Measurements from ENCODE around the gene TBC1D5.

The TBC1D5 gene

DNA sequence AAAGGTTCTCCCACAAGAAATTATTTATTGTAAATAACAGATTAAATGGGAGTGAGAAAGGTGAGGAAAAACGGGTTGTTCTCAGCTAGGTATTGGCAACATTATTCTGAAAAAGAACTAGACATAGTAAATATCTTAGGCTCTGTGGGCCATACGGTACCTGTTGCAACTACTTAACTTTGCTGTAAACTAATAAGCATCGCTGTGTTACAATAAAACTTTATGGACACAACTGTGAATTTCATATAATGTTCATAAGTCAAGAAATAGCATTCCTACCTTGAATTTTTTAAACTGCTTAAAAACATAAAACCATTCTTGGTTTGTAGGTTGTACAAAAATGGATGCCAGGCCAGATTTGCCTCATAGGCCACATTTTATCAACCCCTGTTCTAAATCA is 183.9 kb downstream of the TBC1D5 start:
- no peak overlapping the region for H3K27ac ChIP-seq (ENCODE audit: low read depth, low read length)
- H3K9me3 ChIP-seq (ENCODE audit: control insufficient read depth, insufficient read depth, low read length), result no peaks in the 10 kb centered on the region
- H3K4me3 ChIP-seq (ENCODE audit: low read depth, low read length), result no peak overlapping the region
- H3K36me3 ChIP-seq (ENCODE audit: control insufficient read depth, insufficient read depth, low read length), result no peaks in the 10 kb centered on the region
- H3K27me3 ChIP-seq (ENCODE audit: control insufficient read depth, insufficient read depth, low read length), result no peaks in the 10 kb centered on the region
- H3K4me1 ChIP-seq (ENCODE audit: control insufficient read depth, insufficient read depth, low read length), result peaks cover 32% of the 10 kb centered on the region
- H3K9ac ChIP-seq (ENCODE audit: low read depth, low read length), result no peak overlapping the region

DNA sequence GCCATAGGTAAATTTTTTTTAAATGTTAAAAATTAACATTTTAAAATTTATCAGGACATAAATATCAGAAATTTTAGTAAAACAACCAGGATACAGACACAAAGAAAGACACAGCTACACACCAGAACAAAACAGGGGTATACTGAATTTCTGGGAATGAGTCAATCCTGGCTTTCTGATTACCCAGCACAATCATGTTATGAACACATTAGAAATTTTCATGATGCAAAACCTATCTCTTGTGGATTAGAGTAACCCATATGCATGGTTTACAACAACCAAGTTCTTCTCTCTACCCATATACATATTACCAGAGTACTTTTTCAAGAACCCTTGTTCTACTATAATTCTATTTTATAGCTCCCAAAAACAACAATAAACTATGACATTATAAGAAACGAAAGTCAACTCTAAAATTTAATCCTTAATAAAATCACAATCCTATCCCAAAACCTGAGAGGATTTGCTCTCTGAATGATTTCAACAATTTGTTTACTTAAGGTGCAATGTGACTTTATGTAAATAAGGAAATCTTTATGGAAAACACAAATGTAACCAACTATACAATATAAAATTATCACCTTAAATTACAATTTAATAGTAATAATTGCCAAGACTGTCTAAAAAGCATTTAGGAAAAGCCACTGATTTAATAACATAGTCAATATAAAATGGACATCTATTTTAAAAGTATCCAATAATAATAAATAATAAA is 184.5 kb downstream of the TBC1D5 start:
- Histone ChIP-seq H3K27me3 (ENCODE audit: control insufficient read depth, insufficient read depth, low read length) (no peaks in the 10 kb centered on the region), H3K36me3 (ENCODE audit: control insufficient read depth, insufficient read depth, low read length) (no peaks in the 10 kb centered on the region), H3K9ac (ENCODE audit: low read depth, low read length) (no peak overlapping the region), H3K27ac (ENCODE audit: low read depth, low read length) (no peak overlapping the region), H3K4me1 (ENCODE audit: control insufficient read depth, insufficient read depth, low read length) (peaks cover 33% of the 10 kb centered on the region), H3K9me3 (ENCODE audit: control insufficient read depth, insufficient read depth, low read length) (no peaks in the 10 kb centered on the region), H3K4me3 (ENCODE audit: low read depth, low read length) (no peak overlapping the region)

- Histone ChIP-seq H3K9me3 (ENCODE audit: control insufficient read depth, insufficient read depth, low read length) (no peaks in the 10 kb centered on the region), H3K4me3 (ENCODE audit: low read depth, low read length) (no peak overlapping the region), H3K27ac (ENCODE audit: low read depth, low read length) (peak overlapping the region; percentile 11)
Measured at GRCh38 chr3:17555525-17555924, 186.9 kb downstream of the TBC1D5 start.

DNA sequence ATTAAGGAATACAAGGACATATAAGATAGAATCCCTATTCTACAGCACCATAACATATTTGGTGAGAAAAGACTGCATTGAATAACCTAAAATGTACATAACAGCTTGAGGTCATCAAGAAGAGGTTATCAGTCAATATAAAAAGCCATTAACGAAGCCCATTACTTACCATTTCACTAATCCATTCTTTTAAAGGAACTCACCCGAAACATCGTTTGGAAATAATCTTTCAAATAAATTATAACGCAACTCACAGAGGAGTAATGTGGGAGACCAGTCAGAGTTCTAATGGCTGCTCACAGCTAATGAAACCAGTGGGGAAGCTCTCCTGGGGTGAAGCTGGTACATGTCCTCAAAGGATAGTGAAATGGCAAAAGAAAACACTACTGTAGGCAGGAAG is 188.4 kb downstream of the TBC1D5 start:
- Histone ChIP-seq H3K4me1 (ENCODE audit: control insufficient read depth, insufficient read depth, low read length) (peaks cover 42% of the 10 kb centered on the region), H3K27ac (ENCODE audit: low read depth, low read length) (no peak overlapping the region), H3K9me3 (ENCODE audit: control insufficient read depth, insufficient read depth, low read length) (no peaks in the 10 kb centered on the region)

More at GRCh38 chr3:17555525-17555924, 186.9 kb downstream of the TBC1D5 start:
- H3K9ac ChIP-seq (ENCODE audit: low read depth, low read length), result no peak overlapping the region
- H3K27me3 ChIP-seq (ENCODE audit: control insufficient read depth, insufficient read depth, low read length), result no peaks in the 10 kb centered on the region
- no peaks in the 10 kb centered on the region for H3K36me3 ChIP-seq (ENCODE audit: control insufficient read depth, insufficient read depth, low read length)
- H3K4me1 ChIP-seq (ENCODE audit: control insufficient read depth, insufficient read depth, low read length), result peaks cover 42% of the 10 kb centered on the region

DNA sequence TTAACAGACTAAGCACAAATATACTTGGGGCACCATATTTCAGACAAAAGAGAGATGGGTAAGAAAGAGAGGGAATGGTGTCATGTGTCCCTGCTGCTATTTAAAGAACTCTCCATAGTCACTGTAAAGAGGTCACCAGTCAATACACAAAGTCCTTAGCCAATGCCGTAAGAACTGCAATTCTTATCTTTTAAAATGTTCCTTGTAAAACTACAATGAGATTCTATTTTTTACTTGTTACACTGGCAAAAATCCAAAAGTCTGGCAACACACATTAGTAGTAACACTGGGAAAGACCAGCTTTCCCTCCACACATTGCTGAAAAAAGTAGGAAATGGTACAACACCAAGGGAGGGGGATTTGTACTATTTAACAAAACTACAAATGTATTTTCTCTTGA is 189.4 kb downstream of the TBC1D5 start:
- Histone ChIP-seq H3K9me3 (ENCODE audit: control insufficient read depth, insufficient read depth, low read length) (no peaks in the 10 kb centered on the region), H3K27me3 (ENCODE audit: control insufficient read depth, insufficient read depth, low read length) (no peaks in the 10 kb centered on the region), H3K27ac (ENCODE audit: low read depth, low read length) (no peak overlapping the region), H3K9ac (ENCODE audit: low read depth, low read length) (no peak overlapping the region), H3K4me3 (ENCODE audit: low read depth, low read length) (no peak overlapping the region), H3K4me1 (ENCODE audit: control insufficient read depth, insufficient read depth, low read length) (peaks cover 42% of the 10 kb centered on the region), H3K36me3 (ENCODE audit: control insufficient read depth, insufficient read depth, low read length) (no peaks in the 10 kb centered on the region)

More for the DNA sequence above, 188.4 kb downstream of the TBC1D5 start:
- Histone ChIP-seq H3K27me3 (ENCODE audit: control insufficient read depth, insufficient read depth, low read length) (no peaks in the 10 kb centered on the region), H3K9ac (ENCODE audit: low read depth, low read length) (no peak overlapping the region), H3K4me3 (ENCODE audit: low read depth, low read length) (no peak overlapping the region), H3K36me3 (ENCODE audit: control insufficient read depth, insufficient read depth, low read length) (no peaks in the 10 kb centered on the region)

DNA sequence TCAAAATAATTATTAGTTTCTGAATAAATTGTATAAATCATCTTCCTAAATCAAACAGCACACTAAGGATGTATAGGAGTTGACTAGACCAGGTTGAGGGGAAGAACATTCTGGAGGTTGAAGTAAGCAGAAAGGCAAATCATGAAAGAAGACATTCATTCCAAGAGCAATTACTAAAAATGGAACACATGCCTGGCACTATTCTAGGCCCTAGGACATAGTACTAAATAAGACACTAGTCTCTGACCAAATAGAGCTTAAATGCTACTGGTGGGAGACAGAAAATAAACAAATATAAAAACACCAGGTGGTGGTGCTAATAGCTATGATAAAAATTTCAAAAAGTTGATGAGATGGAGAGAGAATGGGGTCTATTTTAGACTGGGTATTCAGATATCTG is 190.1 kb downstream of the TBC1D5 start:
- H3K27me3 ChIP-seq (ENCODE audit: control insufficient read depth, insufficient read depth, low read length), result no peaks in the 10 kb centered on the region
- no peak overlapping the region for H3K9ac ChIP-seq (ENCODE audit: low read depth, low read length)
- H3K9me3 ChIP-seq (ENCODE audit: control insufficient read depth, insufficient read depth, low read length), result no peaks in the 10 kb centered on the region
- H3K27ac ChIP-seq (ENCODE audit: low read depth, low read length), result no peak overlapping the region
- H3K4me3 ChIP-seq (ENCODE audit: low read depth, low read length), result no peak overlapping the region
- peaks cover 39% of the 10 kb centered on the region for H3K4me1 ChIP-seq (ENCODE audit: control insufficient read depth, insufficient read depth, low read length)
- H3K36me3 ChIP-seq (ENCODE audit: control insufficient read depth, insufficient read depth, low read length), result no peaks in the 10 kb centered on the region

DNA sequence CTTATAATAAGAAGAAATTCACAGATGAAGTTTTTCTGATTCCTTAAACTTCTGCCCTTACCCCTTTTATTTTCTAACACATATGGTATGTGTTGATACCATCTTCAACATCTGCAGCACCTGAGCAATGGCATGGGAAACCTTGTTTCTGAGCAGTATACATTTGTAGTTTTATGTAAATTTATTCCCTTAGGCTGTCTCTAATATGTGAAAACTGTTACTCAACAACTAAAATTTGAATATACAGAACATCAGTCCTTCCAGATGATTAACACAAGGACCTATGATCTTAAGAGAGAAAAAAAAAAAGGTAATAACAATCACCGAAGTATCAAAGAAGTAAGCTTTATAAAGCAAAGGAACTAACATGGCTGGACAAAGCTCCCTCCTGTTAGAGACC is 190.5 kb downstream of the TBC1D5 start:
- no peak overlapping the region for H3K27ac ChIP-seq (ENCODE audit: low read depth, low read length)
- peaks cover 39% of the 10 kb centered on the region for H3K4me1 ChIP-seq (ENCODE audit: control insufficient read depth, insufficient read depth, low read length)
- no peaks in the 10 kb centered on the region for H3K36me3 ChIP-seq (ENCODE audit: control insufficient read depth, insufficient read depth, low read length)
- no peak overlapping the region for H3K9ac ChIP-seq (ENCODE audit: low read depth, low read length)
- no peaks in the 10 kb centered on the region for H3K9me3 ChIP-seq (ENCODE audit: control insufficient read depth, insufficient read depth, low read length)
- H3K4me3 ChIP-seq (ENCODE audit: low read depth, low read length), result no peak overlapping the region
- H3K27me3 ChIP-seq (ENCODE audit: control insufficient read depth, insufficient read depth, low read length), result no peaks in the 10 kb centered on the region

- no peaks in the 10 kb centered on the region for H3K27me3 ChIP-seq (ENCODE audit: control insufficient read depth, insufficient read depth, low read length)
- H3K27ac ChIP-seq (ENCODE audit: low read depth, low read length), result no peak overlapping the region
- no peak overlapping the region for H3K9ac ChIP-seq (ENCODE audit: low read depth, low read length)
- peaks cover 42% of the 10 kb centered on the region for H3K4me1 ChIP-seq (ENCODE audit: control insufficient read depth, insufficient read depth, low read length)
- H3K36me3 ChIP-seq (ENCODE audit: control insufficient read depth, insufficient read depth, low read length), result no peaks in the 10 kb centered on the region
- H3K9me3 ChIP-seq (ENCODE audit: control insufficient read depth, insufficient read depth, low read length), result no peaks in the 10 kb centered on the region
- no peak overlapping the region for H3K4me3 ChIP-seq (ENCODE audit: low read depth, low read length)
Measured at GRCh38 chr3:17551333-17551732, 191.1 kb downstream of the TBC1D5 start.

DNA sequence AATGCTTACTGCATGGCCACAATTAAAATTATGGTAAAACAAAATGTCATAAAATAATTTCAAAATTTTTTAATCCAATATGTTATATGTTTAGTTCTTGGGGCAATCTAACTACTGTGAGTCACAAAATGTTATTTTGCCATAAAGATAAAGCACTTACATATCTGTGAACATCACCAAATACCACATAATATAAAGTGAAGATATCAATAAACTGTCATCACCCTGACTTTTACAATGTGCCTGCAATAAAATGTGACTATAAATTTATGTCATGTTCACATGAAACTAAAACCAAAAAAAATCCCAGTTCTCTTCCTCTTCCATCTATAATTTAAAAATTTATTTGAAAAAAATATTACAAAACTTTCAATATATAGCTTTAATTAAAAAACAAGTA is 191.8 kb downstream of the TBC1D5 start:
- no peaks in the 10 kb centered on the region for H3K9me3 ChIP-seq (ENCODE audit: control insufficient read depth, insufficient read depth, low read length)
- H3K27me3 ChIP-seq (ENCODE audit: control insufficient read depth, insufficient read depth, low read length), result no peaks in the 10 kb centered on the region
- H3K4me3 ChIP-seq (ENCODE audit: low read depth, low read length), result no peak overlapping the region
- no peak overlapping the region for H3K27ac ChIP-seq (ENCODE audit: low read depth, low read length)
- no peaks in the 10 kb centered on the region for H3K36me3 ChIP-seq (ENCODE audit: control insufficient read depth, insufficient read depth, low read length)
- no peak overlapping the region for H3K9ac ChIP-seq (ENCODE audit: low read depth, low read length)
- H3K4me1 ChIP-seq (ENCODE audit: control insufficient read depth, insufficient read depth, low read length), result peaks cover 36% of the 10 kb centered on the region

DNA sequence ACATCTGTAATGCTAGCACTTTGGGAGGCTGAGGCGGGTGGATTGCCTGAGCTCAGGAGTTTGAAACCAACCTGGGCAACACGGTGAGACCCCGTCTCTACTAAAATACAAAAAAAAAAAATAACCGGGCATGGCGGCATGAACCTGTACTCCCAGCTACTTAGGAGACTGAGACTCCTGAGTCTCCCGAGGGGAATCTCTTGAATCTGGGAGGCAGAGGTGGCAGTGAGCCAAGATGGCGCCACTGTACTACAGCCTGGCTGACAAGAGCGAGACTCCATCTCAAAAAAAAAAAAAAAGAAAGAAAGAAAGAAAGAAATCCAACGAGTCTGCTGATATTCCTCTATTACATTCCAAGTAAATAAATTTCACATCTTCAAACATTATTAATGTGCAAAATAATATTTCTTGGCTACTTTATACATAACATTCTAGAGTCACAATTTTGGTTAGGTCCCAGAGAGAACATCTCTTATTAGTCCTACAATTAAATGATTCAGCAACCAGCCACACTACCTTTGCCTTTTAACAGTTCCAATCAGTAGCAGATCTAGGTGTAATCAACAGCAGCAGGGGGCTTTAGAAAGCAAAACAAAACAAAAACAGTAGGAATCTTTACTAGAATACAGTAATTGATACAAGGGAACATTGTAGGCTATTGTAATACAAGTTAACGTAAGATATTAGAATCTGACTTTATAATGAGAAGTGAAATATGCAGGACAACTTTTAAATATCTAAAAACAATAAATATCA is 195.8 kb downstream of the TBC1D5 start:
- Histone ChIP-seq H3K27me3 (ENCODE audit: control insufficient read depth, insufficient read depth, low read length) (no peaks in the 10 kb centered on the region), H3K36me3 (ENCODE audit: control insufficient read depth, insufficient read depth, low read length) (no peaks in the 10 kb centered on the region), H3K4me3 (ENCODE audit: low read depth, low read length) (no peak overlapping the region), H3K9me3 (ENCODE audit: control insufficient read depth, insufficient read depth, low read length) (no peaks in the 10 kb centered on the region), H3K9ac (ENCODE audit: low read depth, low read length) (no peak overlapping the region), H3K27ac (ENCODE audit: low read depth, low read length) (no peak overlapping the region), H3K4me1 (ENCODE audit: control insufficient read depth, insufficient read depth, low read length) (peaks cover 13% of the 10 kb centered on the region)

- no peaks in the 10 kb centered on the region for H3K36me3 ChIP-seq (ENCODE audit: control insufficient read depth, insufficient read depth, low read length)
- H3K9ac ChIP-seq (ENCODE audit: low read depth, low read length), result no peak overlapping the region
- H3K9me3 ChIP-seq (ENCODE audit: control insufficient read depth, insufficient read depth, low read length), result no peaks in the 10 kb centered on the region
- no peaks in the 10 kb centered on the region for H3K27me3 ChIP-seq (ENCODE audit: control insufficient read depth, insufficient read depth, low read length)
- H3K27ac ChIP-seq (ENCODE audit: low read depth, low read length), result no peak overlapping the region
- peaks cover 16% of the 10 kb centered on the region for H3K4me1 ChIP-seq (ENCODE audit: control insufficient read depth, insufficient read depth, low read length)
- no peak overlapping the region for H3K4me3 ChIP-seq (ENCODE audit: low read depth, low read length)
Measured at GRCh38 chr3:17544632-17545031, 197.8 kb downstream of the TBC1D5 start.
